CD14-positive monocyte (primary cell): ENCODE data around the gene IFT122. TPM values are rescaled to one million over a fixed set of nuclear protein-coding genes. Genes with fewer than 3 reads are reported as not detected.

Experiments used
- DNase-seq, 3 donors: peaks; one replicate each; pipeline ENCODE4 v3.0.0-alpha.2; 2011 to 2022
- H2AFZ ChIP-seq: 2 replicates; pipeline ENCODE4 v1.6.0; 2012; ENCODE audit warnings: mild to moderate bottlenecking, low read depth, low read length, inconsistent platforms; ENCODE audit not compliant: insufficient read depth, poor library complexity, severe bottlenecking
- H3K27ac ChIP-seq, 2 donors: 1 replicate in 1 of 2; 2 replicates in 1 of 2; pipeline ENCODE4 v1.5.1; 2012 to 2013; ENCODE audit warnings: low read length in 2 of 2, control low read depth in 1 of 2, inconsistent platforms in 1 of 2, low read depth in 1 of 2, mild to moderate bottlenecking in 1 of 2
- H3K27me3 ChIP-seq, 2 donors: one replicate each; pipeline versions ENCODE4 v1.6.0 to v1.6.1; 2011 to 2013; ENCODE audit warnings: low read length in 2 of 2; ENCODE audit not compliant: control insufficient read depth in 2 of 2, insufficient read depth in 2 of 2
- H3K36me3 ChIP-seq, 2 donors: replicated peaks in 1 of 2; 1 replicate in 1 of 2; 2 replicates in 1 of 2; pipeline versions ENCODE4 v1.5.1 to v1.6.1; 2012 to 2013; ENCODE audit warnings: low read length in 2 of 2, control low read depth in 1 of 2, inconsistent platforms in 1 of 2, mild to moderate bottlenecking in 1 of 2; ENCODE audit not compliant: insufficient read depth in 2 of 2, control insufficient read depth in 1 of 2
- H3K4me1 ChIP-seq, 2 donors: 1 replicate in 1 of 2; 2 replicates in 1 of 2; pipeline versions ENCODE4 v1.5.1 to v1.6.1; 2012 to 2013; ENCODE audit warnings: low read length in 2 of 2, control low read depth in 1 of 2, inconsistent platforms in 1 of 2, mild to moderate bottlenecking in 1 of 2, moderate library complexity in 1 of 2; ENCODE audit not compliant: insufficient read depth in 2 of 2, control insufficient read depth in 1 of 2
- H3K4me2 ChIP-seq: replicated peaks from 2 replicates; pipeline ENCODE3; 2012; ENCODE audit warnings: low read length, moderate library complexity, mild to moderate bottlenecking; ENCODE audit not compliant: poor library complexity, severe bottlenecking; ENCODE audit errors: extremely low read depth
- H3K4me3 ChIP-seq, 3 experiments: fragments of 200-600 bp in 1 of 3; sonication (generic) in 1 of 3; replicated peaks in 1 of 3; 1 replicate in 2 of 3; 2 replicates in 1 of 3; pipeline ENCODE4 v1.5.1; 2011 to 2013; ENCODE audit warnings: low read length in 3 of 3, mild to moderate bottlenecking in 3 of 3, control low read depth in 2 of 3, low read depth in 2 of 3, inconsistent platforms in 1 of 3, moderate library complexity in 1 of 3
- H3K79me2 ChIP-seq: 2 replicates; pipeline ENCODE4 v1.6.0; 2012; ENCODE audit warnings: mild to moderate bottlenecking, control low read depth, inconsistent platforms, low read length, moderate library complexity; ENCODE audit not compliant: insufficient read depth
- H3K9ac ChIP-seq: 2 replicates; pipeline ENCODE4 v1.6.0; 2017; ENCODE audit warnings: low read length, mild to moderate bottlenecking; ENCODE audit not compliant: insufficient read depth, poor library complexity, severe bottlenecking
- H3K9me3 ChIP-seq, 2 donors: replicated peaks in 1 of 2; 1 replicate in 1 of 2; 2 replicates in 1 of 2; pipeline versions ENCODE4 v1.5.1 to v1.6.1; 2012 to 2013; ENCODE audit warnings: low read length in 2 of 2, control low read depth in 1 of 2; ENCODE audit not compliant: control insufficient read depth in 1 of 2, insufficient read depth in 1 of 2
- H4K20me1 ChIP-seq: 2 replicates; pipeline ENCODE4 v1.6.0; 2012; ENCODE audit warnings: mild to moderate bottlenecking, low read length, control low read depth, moderate library complexity; ENCODE audit not compliant: insufficient read depth
- H3K27ac Mint-ChIP-seq, 7 donors: one replicate each; pipeline ENCODE4 v1.8.0; 2020; ENCODE audit warnings: mild to moderate bottlenecking in 7 of 7, mixed read lengths in 7 of 7, moderate library complexity in 6 of 7, inconsistent platforms in 2 of 7
- H3K27me3 Mint-ChIP-seq, 3 donors: one replicate each; pipeline ENCODE4 v1.8.0; 2021 to 2022; ENCODE audit warnings: low read depth in 3 of 3, mild to moderate bottlenecking in 3 of 3, mixed read lengths in 3 of 3, moderate library complexity in 3 of 3, inconsistent platforms in 1 of 3
- H3K36me3 Mint-ChIP-seq, 2 donors: one replicate each; pipeline ENCODE4 v1.8.0; 2020; ENCODE audit warnings: mixed read lengths in 2 of 2, inconsistent platforms in 1 of 2, mild to moderate bottlenecking in 1 of 2
- H3K4me1 Mint-ChIP-seq: one replicate; pipeline ENCODE4 v1.8.0; 2020; ENCODE audit warnings: mild to moderate bottlenecking, mixed read lengths
- H3K4me3 Mint-ChIP-seq, 2 donors: one replicate each; pipeline ENCODE4 v1.8.0; 2020; ENCODE audit warnings: mild to moderate bottlenecking in 2 of 2, mixed read lengths in 2 of 2, moderate library complexity in 1 of 2
- H3K9me3 Mint-ChIP-seq, 7 donors: one replicate each; pipeline ENCODE4 v1.8.0; 2020 to 2022; ENCODE audit warnings: mixed read lengths in 7 of 7, mild to moderate bottlenecking in 6 of 7, moderate library complexity in 6 of 7, inconsistent platforms in 2 of 7
- WGBS: methylation state at CpG from one replicate; pipeline ENCODE4 v1.1.5; 2013; ENCODE audit warnings: missing lambda C conversion rate; ENCODE audit not compliant: insufficient coverage; 5-methylcytosine and 5-hydroxymethylcytosine counted together
- intact Hi-C, 2 donors: fragments of 100-400 bp; cut with micrococcal nuclease; formaldehyde crosslinking; loops; one replicate each; pipeline versions ENCODE4 v1.15.0 to v1.15.1; 2023
- polyA plus RNA-seq, 3 donors: library from polyadenylated mRNA; depleted of rRNA in 1 of 3; unstranded in 2 of 3; stranded (reverse) in 1 of 3; fragments of 300-500 nt in 2 of 3; fragments of >200 nt in 1 of 3; fragmentation: Illumina TruSeq in 2 of 3; gene quantifications; 1 replicate in 2 of 3; 2 replicates in 1 of 3; pipeline ENCODE4 v1.2.3, GENCODE V29; 2012 to 2021
- TF ChIP-seq, protein P1 (sequence below): fragments of 200-600 bp; IDR thresholded peaks from one replicate; pipeline ENCODE4 v1.8.0; 2022; ENCODE audit warnings: antibody characterized with exemption, mild to moderate bottlenecking

The IFT122 gene
- polyA plus RNA-seq, 3 donors = 3.3 to 12.2 (median 3.6) TPM

DNA sequence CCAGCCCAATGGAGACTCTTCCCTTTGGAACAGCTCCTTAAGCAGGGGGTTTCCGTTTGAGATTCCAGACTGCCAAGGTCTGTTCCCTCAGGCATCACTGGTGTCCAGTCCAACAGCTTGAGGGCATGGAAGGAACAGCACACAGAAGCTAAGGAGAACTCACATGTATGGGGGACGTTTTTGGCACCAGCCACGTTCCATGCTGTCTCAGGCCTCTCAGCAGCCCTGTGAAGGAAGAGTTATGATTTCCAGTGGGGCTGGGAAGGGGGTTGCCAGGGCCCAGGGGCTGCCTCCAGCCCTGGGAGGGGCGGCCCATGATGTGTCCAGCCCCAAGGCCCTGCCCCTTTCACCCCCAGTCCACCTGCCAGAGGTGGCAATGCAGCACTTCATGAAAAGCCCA lies 80.9 kb downstream of the IFT122 start:
- Mint-ChIP-seq H3K27ac (no peak overlapping the region), H3K4me1 (peaks cover 30% of the 10 kb centered on the region), H3K27me3 (peaks cover 0 to 3% (median 0%) of the 10 kb centered on the region in 3 donors), H3K9me3 (peaks cover 0 to 5% (median 0%) of the 10 kb centered on the region in 7 donors), H3K36me3 (peaks cover 28 to 35% of the 10 kb centered on the region in 2 donors), H3K4me3 (no peak overlapping the region)
- no peak overlapping the region for H3K4me2 ChIP-seq
- H3K4me3 ChIP-seq = no peak overlapping the region
- no peak overlapping the region for H3K9ac ChIP-seq
- TF ChIP-seq, protein P1, sequence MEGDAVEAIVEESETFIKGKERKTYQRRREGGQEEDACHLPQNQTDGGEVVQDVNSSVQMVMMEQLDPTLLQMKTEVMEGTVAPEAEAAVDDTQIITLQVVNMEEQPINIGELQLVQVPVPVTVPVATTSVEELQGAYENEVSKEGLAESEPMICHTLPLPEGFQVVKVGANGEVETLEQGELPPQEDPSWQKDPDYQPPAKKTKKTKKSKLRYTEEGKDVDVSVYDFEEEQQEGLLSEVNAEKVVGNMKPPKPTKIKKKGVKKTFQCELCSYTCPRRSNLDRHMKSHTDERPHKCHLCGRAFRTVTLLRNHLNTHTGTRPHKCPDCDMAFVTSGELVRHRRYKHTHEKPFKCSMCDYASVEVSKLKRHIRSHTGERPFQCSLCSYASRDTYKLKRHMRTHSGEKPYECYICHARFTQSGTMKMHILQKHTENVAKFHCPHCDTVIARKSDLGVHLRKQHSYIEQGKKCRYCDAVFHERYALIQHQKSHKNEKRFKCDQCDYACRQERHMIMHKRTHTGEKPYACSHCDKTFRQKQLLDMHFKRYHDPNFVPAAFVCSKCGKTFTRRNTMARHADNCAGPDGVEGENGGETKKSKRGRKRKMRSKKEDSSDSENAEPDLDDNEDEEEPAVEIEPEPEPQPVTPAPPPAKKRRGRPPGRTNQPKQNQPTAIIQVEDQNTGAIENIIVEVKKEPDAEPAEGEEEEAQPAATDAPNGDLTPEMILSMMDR = no peak
- intact Hi-C loops = no loop called here
- H3K4me1 ChIP-seq = peaks cover 30 to 31% of the 10 kb centered on the region in 2 donors
- DNase-seq = no peak
- no peak overlapping the region for H3K27ac ChIP-seq
- H3K36me3 ChIP-seq = peaks cover 6 to 14% of the 10 kb centered on the region in 2 donors
- no peaks in the 10 kb centered on the region for H3K9me3 ChIP-seq
- 85% methylated on average over 3 of the region's 4 CpGs for WGBS
- no peak overlapping the region for H2AFZ ChIP-seq
- no peaks in the 10 kb centered on the region for H4K20me1 ChIP-seq
- H3K27me3 ChIP-seq = no peaks in the 10 kb centered on the region
- no peaks in the 10 kb centered on the region for H3K79me2 ChIP-seq

DNA sequence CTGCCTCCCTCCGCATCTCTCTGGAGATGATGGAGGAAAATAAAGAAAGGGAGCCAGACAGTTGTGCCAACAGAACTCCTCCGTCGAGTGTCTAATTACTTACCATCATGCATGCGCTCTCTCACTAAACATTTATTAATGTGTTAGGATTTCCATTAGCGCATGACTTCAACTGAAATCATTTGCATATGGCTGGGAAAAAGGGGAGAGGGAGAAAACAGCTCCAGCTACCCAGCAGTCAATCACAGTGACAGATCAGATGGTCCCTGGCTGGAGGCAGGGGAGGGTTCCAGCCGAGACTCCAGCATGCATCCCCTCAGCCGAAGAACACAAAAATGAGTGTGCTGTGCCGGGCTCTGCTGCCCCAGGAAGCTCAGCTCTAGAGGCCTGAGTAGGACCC lies 81.6 kb downstream of the IFT122 start:
- TF ChIP-seq, protein P1 = no peak
- Histone ChIP-seq H3K4me2 (no peak overlapping the region), H2AFZ (no peak overlapping the region), H3K27ac (no peak overlapping the region), H3K9me3 (no peaks in the 10 kb centered on the region), H3K4me3 (no peak overlapping the region), H3K79me2 (no peaks in the 10 kb centered on the region), H3K27me3 (no peaks in the 10 kb centered on the region), H3K4me1 (peaks cover 37% of the 10 kb centered on the region in 2 donors), H4K20me1 (no peaks in the 10 kb centered on the region), H3K36me3 (peaks cover 4 to 7% of the 10 kb centered on the region in 2 donors), H3K9ac (no peak overlapping the region)
- H3K4me1 Mint-ChIP-seq = peaks cover 36% of the 10 kb centered on the region
- no peak for DNase-seq
- intact Hi-C loops = no loop called here
- H3K27me3 Mint-ChIP-seq = peaks cover 0 to 3% (median 0%) of the 10 kb centered on the region in 3 donors
- no peak overlapping the region for H3K4me3 Mint-ChIP-seq
- H3K9me3 Mint-ChIP-seq = peaks cover 0 to 1% (median 0%) of the 10 kb centered on the region in 7 donors
- WGBS = 96% methylated on average over 3 of the region's 8 CpGs
- peaks cover 21 to 28% of the 10 kb centered on the region in 2 donors for H3K36me3 Mint-ChIP-seq
- H3K27ac Mint-ChIP-seq = no peak overlapping the region
